KOPT-K1 (cell line): Measurements from ENCODE around the gene CTNNB1.

Experiments used
- H3K27ac ChIP-seq: fragments of 200-600 bp; sonication (generic); 2 replicates; pipeline ENCODE4 v1.5.1; 2016; ENCODE audit warnings: antibody characterized with exemption, mild to moderate bottlenecking, low read depth, low read length; ENCODE audit not compliant: poor library complexity, severe bottlenecking
- H3K36me3 ChIP-seq: fragments of 200-600 bp; sonication (generic); 2 replicates; pipeline ENCODE4 v1.5.1; 2017; ENCODE audit warnings: antibody characterized with exemption, mild to moderate bottlenecking, low read length, moderate library complexity; ENCODE audit not compliant: insufficient read depth
- H3K9me3 ChIP-seq: fragments of 200-600 bp; sonication (generic); 2 replicates; pipeline ENCODE4 v1.5.1; 2017; ENCODE audit warnings: antibody characterized with exemption, low read length, mild to moderate bottlenecking; ENCODE audit not compliant: insufficient read depth, poor library complexity, severe bottlenecking

CTNNB1 gene

DNA sequence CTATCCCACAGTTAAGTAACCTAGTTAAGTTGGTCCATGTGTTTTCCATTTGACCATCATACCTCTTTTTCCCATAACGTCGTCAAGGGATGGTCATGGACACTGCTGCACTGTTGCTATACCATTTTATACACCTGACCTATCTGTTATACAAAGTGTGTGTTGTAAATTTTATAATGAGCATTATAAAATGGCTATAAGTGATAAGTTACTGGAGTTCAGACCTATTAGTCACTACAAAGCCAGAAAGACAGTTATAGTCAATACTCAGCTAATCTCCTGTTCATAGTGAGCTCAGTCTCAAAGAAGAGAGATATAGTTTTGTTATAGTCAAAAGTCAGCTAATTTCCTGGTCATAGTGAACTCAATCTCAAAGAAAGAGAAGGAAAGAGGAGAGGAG lies 18.9 kb upstream of the CTNNB1 start:
- H3K36me3 ChIP-seq: no peaks in the 10 kb centered on the region
- H3K27ac ChIP-seq: no peak overlapping the region
- H3K9me3 ChIP-seq: no peaks in the 10 kb centered on the region

DNA sequence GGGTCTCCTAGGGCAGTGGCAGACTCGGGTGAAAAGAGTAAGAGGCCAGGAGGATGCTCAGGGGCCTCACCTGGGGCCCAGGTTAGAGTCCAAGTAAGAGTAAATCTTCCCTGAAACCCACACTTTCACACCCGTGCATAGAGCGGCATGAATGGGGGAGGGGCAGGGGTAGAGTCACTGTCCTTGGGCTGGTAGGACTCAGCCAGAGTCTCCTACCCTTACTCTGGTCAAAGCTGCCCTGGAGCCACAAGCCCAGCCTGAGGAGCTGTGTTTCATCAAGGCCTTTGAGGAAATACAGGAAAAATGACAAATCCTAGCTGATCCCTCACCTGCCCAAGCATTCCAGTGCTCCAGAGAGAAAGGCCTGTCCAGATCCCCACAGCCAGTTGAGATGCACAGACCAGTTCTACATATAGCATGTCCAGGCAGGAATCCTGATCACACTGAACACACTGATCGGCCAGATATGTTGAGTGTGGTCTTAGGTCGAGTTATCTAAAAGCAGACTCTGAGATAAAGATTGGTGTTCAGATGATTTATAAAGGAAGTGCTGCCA lies 16.7 kb upstream of the CTNNB1 start:
- no peaks in the 10 kb centered on the region for H3K9me3 ChIP-seq
- no peaks in the 10 kb centered on the region for H3K36me3 ChIP-seq
- no peak overlapping the region for H3K27ac ChIP-seq

DNA sequence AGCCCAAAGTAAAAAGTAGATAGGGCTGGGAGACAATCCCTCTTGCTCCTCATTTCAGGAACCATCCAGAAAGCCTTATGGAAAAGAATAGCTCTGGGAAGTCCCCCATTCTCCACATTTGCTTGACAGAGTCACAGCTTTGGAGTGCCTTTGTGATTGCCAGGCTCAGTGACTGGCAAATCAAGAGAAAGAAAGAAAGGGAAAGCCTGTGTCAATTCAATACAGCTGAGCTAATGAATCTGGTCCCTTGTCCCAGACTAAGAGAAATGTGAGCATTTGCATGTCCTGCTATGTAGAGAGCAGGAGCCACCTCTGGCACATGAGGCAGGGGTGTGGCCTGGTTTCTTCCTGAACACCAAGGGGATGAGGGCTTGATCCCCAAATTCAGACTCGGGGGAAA lies 14.9 kb upstream of the CTNNB1 start:
- no peak overlapping the region for H3K27ac ChIP-seq
- H3K36me3 ChIP-seq: no peaks in the 10 kb centered on the region
- H3K9me3 ChIP-seq: no peaks in the 10 kb centered on the region

DNA sequence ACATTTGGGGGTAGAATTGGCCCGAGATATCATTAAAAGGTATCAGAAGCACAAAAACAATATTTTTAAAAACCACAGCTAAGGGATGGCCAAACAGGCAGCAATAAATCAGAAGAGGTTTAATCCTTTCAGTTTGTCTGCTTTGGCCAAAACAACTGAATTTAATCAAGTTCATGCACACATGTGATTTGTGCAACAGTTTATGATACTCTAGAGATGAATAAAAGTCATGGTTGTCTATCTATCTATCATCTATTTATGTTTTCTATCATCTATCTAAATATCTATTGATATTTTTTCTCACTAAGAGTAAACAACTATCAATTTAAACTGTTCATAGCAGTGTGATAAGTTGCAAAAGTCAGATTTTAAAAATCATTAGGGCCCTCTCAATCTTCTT lies 13.0 kb upstream of the CTNNB1 start:
- Histone ChIP-seq H3K9me3 (no peaks in the 10 kb centered on the region), H3K27ac (no peak overlapping the region), H3K36me3 (no peaks in the 10 kb centered on the region)

DNA sequence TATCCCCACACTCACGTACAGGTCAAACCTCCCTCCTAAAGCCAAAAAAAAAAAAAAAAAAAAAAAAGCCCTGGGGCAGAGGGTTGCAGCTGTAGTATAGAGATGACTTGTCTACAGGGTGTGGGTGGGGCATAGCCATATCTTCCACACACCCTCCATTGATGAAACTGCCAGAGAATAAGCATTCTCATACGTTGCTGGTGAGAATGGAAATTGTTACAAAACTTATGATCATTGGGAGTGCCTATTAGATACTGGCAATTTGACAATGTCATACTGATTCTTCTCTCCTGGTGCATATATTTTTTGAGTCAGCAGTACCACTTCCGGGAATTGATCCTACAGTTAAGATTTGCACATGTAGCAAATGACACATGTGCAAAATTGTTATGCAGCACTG lies 11.0 kb upstream of the CTNNB1 start:
- Histone ChIP-seq H3K27ac (no peak overlapping the region), H3K36me3 (no peaks in the 10 kb centered on the region), H3K9me3 (no peaks in the 10 kb centered on the region)

DNA sequence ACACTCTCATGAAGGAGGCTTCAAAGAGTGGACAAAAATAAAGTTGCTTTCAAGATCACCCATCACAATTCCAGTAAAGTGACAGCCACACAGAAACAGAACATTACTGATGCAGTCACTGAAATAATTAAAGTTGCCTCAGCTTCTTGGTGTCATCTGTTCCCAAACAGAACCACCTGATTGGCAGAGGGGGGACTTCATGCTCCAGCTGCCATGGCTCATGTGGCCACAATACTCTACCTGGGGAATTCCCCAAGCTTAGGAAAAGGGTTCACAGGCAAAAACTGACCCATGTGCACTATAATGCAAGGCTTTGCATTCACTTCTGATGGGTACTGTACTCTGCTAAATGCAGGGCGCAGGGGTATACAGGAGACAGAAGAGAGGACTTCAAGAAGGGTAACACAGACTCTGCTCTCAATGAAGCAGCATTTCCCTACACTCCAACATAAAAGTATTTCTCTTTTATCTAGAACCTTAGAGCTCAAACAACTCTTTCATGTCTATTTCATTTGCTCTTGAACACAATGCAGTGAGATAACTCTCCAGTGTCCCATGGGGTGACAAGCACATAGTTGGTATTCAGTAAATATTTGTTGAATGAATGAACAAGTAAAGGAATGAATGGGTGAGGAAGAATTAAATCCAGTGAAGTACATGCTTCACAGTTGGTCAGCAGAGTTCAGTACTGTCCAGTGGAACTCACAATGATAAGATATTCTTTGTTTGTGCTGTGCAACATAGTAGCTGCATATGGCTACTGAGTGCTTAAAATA lies 8.6 kb upstream of the CTNNB1 start:
- Histone ChIP-seq H3K27ac (no peak overlapping the region), H3K36me3 (no peaks in the 10 kb centered on the region), H3K9me3 (no peaks in the 10 kb centered on the region)

DNA sequence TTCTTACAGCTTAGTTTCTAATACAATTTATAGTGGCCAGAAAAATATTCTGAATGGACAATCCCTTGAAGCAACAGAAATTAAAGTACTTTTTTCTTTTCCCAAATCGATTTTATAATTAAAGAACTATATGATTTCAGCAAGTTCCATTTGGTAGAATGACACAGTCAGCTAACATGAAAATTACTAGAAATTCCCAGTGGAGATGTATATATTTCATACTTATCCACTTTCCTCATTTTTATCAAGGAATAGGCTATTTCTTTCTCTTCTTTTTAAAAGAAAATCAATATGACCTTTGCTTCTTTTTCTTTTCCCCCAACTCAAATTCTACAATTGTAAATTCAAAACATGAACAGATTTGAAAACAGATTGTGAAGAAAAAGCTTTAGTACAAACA lies 6.4 kb upstream of the CTNNB1 start:
- Histone ChIP-seq H3K9me3 (no peaks in the 10 kb centered on the region), H3K36me3 (no peaks in the 10 kb centered on the region), H3K27ac (no peak overlapping the region)

DNA sequence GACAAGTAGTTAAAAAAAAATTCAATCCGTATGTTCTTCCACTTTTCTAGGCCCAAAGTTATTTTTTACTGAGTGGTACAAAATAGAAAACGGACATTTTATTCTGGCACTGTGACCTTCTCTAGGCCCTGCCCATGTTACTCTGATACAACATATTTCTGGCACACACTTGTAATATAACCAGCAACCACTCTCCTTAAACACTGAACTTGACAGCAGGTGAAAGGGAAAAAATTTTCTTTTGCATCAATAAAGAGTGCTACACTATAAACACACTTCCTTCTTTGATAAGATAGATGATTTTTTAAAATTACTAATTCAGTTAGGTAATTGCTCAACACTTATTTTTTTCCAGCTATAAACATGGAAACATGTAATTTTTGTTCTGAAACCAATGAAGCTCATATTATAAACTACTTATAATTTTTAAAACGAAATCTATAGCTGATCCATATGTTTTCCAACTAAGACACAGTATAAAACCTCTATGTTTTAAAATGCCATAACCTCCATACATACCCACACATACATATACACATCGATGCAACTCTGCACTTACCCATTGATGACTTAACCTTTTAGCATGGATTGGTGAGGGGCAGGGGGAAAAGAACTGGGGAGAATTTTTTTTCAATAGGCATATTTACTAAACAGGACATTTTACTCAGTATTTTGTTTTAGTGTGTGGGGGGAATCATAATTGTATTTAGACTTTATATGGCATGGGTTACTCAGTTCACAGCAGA lies 5.3 kb upstream of the CTNNB1 start:
- Histone ChIP-seq H3K27ac (no peak overlapping the region), H3K36me3 (no peaks in the 10 kb centered on the region), H3K9me3 (no peaks in the 10 kb centered on the region)

DNA sequence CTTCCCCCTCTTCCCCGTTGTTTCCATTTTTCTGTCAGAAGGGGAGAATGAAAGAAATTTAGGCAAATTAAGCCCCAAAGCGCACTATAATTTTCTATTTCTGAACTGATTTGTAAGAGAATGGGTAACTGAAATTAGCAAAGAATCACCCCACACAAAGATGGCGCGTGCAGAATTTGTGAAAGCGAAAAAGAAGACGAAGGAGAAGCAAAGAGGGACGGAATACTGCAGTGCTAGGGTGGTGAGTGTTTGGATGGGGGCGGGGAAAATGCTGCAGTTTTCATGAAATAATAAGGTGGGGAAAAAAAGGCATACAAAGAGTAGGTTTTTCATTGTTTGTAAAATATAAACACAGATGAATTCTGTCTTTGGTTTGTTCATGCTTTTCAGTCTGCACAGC lies 4.6 kb upstream of the CTNNB1 start:
- H3K27ac ChIP-seq: no peak overlapping the region
- H3K36me3 ChIP-seq: no peaks in the 10 kb centered on the region
- no peaks in the 10 kb centered on the region for H3K9me3 ChIP-seq

DNA sequence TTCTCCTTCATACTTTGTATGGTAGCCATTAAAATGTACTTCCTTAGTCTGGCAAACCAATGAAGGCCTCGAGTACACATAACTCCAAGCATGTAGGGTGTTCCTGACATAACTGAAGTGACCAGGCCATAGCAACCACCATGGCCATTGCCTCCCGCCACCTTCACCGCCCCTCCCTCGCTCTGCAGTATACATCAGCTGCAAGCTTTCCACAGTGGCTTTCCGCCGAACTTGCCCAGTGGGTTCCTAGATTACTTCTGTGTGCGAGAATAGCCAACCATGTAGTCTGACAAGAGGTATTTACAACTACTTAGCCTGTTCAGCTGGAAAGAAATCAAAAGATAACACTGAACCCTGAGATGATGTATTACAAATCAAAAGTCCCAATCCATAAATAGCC lies 3.4 kb upstream of the CTNNB1 start:
- H3K27ac ChIP-seq: no peak overlapping the region
- no peaks in the 10 kb centered on the region for H3K9me3 ChIP-seq

DNA sequence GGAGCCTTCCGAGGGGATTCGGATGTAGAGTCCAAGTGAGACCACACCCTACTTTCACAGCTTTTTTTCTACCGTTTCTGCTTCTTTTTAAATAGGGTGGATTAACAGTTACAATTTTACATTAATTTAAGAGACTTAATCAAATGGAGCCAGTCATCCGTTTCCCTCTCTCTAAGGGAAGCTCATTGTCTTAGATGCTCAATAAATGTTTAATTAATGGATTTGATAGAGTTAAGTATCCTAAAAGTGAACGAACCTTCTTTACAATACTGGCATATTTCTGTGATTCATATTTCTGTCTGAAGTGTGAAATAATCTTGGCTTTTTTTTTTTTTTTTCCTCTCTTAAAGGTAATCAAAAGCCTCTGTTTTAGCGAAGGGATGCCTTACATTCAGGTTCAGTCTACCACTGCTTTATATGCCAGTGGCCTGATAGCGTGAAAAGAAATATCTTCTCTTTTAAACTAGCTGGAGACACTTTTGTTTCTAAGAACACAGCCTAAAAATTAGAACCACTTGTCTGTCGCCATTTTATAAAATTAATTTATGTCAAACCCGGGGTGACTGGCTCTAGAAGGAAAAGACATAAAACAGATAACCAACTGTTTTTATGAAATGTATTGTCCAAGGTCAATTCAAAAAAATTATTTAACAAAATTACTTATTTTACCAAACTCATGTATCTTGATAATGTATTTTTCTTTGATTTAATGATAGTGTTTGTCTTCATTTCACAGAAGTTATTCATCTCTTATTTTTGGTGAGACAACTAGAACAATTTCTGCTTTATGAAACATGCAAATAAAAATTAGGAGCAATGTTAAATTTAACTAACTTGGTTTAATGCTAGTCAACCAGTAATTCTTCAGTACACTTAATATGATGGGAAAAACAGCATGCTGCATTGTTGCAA lies 2.5 kb upstream of the CTNNB1 start:
- no peaks in the 10 kb centered on the region for H3K36me3 ChIP-seq
- H3K27ac ChIP-seq: no peak overlapping the region
- no peaks in the 10 kb centered on the region for H3K9me3 ChIP-seq

More for the DNA sequence above, 3.4 kb upstream of the CTNNB1 start:
- no peaks in the 10 kb centered on the region for H3K36me3 ChIP-seq

DNA sequence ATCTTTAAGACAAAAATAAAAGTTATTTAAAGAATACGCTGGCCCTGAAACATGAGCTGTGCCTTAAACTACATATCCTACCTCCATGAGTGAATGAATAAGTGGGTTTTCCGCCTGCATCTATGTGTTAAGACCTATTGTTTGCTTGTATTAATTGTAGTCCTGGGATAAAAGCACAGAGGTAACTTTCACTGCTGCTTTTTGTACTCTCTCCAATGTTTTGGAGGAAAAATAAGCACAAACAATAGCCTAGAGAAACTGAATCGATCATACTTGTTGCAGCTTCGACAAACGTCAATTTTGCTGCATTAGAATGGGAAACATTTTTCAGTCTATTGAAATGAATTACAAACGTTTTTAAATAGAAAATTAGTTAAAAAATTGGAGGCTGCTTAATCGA lies 1.3 kb upstream of the CTNNB1 start:
- no peaks in the 10 kb centered on the region for H3K9me3 ChIP-seq
- H3K27ac ChIP-seq: no peak overlapping the region
- no peaks in the 10 kb centered on the region for H3K36me3 ChIP-seq

DNA sequence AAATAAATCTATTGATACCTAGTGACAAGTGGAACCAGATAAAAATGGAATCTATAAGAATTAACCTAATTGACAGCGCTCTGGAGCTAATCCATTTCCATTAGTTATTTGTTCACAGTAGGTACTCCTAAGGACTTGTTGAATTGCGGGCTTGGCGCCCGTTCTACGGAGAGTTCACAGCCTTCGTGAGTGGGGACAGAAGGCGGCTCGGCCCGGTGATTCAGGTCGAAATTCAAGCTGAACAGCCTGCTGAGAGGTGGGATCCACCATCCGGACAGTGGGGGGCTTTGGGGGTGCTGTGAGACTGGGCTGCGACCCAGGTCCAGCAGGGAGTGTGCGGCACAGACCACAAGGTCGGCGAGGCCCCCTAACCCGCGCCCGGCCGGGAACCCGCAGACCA lies 779 bp upstream of the CTNNB1 start:
- Histone ChIP-seq H3K9me3 (no peaks in the 10 kb centered on the region), H3K27ac (peak overlapping the region; percentile 94), H3K36me3 (no peaks in the 10 kb centered on the region)

DNA sequence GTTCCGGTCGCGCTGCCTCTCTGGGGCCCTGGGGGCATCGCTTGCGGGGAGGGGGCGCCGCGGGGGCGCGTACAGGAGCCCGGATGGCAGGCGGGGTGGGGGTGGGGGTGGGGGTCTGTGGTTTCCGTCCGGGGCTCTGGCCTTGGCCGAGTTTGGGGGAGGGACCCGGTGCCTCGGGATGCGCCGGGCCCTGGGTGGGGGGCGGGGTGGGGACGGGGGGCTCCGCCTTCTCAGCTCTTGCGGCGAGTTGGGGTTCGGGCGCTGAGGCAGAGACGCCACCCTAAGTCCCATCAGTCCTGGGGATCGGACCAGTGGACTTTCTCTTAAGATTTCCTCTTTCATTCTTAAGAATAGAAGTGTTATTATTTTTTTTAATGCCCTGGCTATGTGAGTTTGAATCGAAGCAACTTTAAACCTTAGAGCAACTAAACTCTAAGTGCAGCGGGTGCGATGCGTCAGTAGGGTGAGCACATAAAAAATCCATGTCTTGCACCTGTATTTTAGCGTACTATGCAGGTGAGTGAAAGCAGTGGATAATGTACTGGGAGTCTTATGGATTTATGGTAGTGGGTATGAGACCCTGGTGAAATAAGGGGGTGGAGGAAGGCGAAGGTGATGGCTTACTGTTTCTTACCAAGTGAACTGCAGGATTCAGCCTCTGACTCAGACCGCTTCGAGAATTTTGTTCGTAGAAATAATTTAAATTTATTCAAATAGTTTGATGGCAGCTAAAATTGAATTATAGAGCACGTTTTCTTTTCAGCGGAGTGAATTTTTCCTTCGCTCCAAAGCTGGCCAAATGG lies 762 bp downstream of the CTNNB1 start:
- Histone ChIP-seq H3K9me3 (no peaks in the 10 kb centered on the region), H3K36me3 (no peaks in the 10 kb centered on the region), H3K27ac (peak overlapping the region; percentile 94)
